Measurements from ENCODE around the gene FBXO11. TPM values are rescaled to one million over a fixed set of nuclear protein-coding genes. Genes with fewer than 3 reads are reported as not detected.
A peak's percentile ranks its signal among the peaks of the same experiment; 100 is the strongest.
"Not testable (repeated sequence)": the region's sequence is repeated elsewhere in the genome, so short reads cannot be mapped to it uniquely, and the experiment has no call there.

The FBXO11 gene
- total RNA-seq, 1 donor from 2014 or later: 69.2 TPM

GRCh38 chr2:47897883-47898731 lies 8.2 kb downstream of the FBXO11 start:
- peak in 1 of 2 donors; percentile 13 for DNase-seq (ENCODE audit: low read depth in 2 of 2)

- DNase-seq (ENCODE audit: low read depth in 2 of 2): not testable (repeated sequence)
Observed at GRCh38 chr2:47897191-47897882, 9.0 kb downstream of the FBXO11 start.

- no peak for DNase-seq (ENCODE audit: low read depth in 2 of 2)
Observed at GRCh38 chr2:47896450-47896968, 9.8 kb downstream of the FBXO11 start.

GRCh38 chr2:47893771-47894170 lies 12.5 kb downstream of the FBXO11 start:
- no peak for DNase-seq (ENCODE audit: low read depth in 2 of 2)

GRCh38 chr2:47892338-47892730 lies 14.0 kb downstream of the FBXO11 start:
- DNase-seq (ENCODE audit: low read depth in 2 of 2): no peak

GRCh38 chr2:47891369-47892337 lies 14.6 kb downstream of the FBXO11 start:
- no peak for DNase-seq (ENCODE audit: low read depth in 2 of 2)

DNA sequence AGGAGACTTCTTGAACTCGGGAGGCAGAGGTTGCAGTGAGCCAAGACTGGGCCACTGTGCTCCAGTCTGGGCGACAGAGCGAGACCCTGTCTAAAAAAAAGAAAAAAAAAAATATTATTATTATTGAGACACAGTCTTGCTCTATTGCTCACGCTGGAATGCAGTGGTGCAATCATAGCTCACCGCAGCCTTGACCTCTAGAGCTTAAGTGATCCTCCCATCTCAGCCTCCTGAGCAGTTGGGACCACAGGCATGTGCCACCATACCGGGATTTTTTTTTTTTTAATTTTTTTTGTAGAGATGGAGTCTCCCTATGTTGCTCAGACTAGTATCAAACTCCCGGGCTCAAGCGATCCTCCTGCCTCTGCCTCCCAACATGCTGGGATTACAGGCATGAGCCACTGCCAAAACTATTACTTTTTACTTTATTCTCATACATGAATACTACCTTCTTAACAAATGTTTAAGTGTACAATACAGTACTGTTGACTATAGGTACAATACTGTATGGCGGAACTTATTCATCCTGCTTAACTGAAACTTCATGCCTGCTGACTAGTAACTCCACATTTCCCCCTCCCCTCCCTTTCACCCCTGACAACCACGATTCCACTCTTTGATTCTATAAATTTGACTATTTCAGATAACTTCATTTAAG lies 15.5 kb downstream of the FBXO11 start:
- no peak for DNase-seq (ENCODE audit: low read depth in 2 of 2)

GRCh38 chr2:47888581-47889280 lies 17.6 kb downstream of the FBXO11 start:
- DNase-seq (ENCODE audit: low read depth in 2 of 2): no peak

GRCh38 chr2:47876912-47877311 lies 29.4 kb downstream of the FBXO11 start:
- DNase-seq (ENCODE audit: low read depth in 2 of 2): no peak

- no peak for DNase-seq (ENCODE audit: low read depth in 2 of 2)
Observed at GRCh38 chr2:47872941-47873340, 33.4 kb downstream of the FBXO11 start.

DNA sequence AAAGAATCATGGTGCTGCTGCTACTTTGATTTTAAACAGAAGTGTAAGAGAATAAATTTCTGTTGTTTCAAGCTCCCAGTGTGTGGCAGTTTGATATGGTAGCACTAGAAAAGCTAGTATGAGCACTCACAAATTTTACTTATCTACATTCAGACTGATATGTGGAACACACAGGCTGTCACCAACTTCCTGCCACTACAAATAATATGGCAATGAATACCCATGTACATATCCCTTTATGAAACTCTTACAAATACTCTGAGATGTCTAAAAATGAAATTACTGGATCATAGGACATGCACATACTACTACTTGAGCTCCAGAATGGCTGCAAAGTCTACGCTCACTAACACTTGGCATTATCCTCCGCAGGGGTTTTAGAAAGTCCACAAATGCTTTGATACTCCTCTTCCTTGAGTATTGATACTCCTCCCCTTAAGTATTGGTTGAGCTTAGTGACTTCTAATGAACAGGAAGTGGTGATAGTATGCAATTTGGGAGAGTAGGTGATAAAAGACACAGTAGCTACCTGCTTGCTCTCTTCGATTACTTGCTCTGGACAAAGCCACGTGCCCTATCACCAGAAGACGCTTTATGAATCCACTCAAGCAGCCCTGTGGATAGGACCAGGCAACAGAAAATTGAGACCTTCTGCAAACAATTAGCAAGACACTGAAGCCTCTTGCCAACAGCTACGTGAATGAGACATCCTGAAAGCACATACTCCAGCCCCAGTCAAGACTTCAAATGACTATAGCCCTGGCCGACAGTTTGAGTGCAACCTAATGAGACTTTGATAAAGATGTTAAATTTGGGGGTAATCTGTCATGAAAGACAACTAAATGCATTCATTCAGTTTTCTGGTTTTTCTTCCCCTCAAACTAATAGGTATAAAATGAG lies 35.4 kb downstream of the FBXO11 start:
- DNase-seq (ENCODE audit: low read depth in 2 of 2): no peak

DNA sequence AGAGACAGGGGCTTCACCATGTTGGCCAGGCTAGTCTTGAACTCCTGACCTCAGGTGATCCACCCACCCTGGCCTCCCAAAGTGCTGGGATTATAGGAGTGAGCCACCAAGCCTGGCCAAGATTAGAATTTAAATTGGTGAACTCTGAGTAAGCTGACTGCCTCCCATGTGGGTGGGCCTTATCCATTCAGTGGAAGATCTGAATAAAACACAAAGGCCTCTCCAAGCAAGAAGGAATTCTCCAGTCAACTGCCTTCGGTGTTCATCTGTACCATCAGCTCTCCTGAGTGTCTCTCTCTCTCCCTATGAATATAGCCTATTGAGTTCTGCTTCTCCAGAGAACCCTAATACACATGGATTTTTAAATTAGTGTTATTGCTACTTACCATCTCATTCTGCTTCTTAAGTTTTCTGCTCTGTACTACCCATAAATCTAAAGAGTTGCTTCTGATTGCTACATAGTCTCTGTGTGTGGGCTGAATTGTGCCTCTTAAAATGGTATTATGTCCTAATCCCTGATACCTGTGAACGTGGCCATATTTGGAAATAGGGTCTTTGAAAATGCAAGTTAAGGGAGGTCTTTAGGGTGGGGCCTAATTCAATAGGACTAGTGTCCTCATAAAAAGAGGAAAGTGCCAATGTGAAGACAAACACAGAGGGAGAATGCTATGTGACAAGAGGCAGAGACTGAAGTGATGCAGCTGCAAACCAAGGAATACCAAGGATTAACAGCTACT lies 36.3 kb downstream of the FBXO11 start:
- DNase-seq (ENCODE audit: low read depth in 2 of 2): peak in 1 of 2 donors; percentile 11

DNA sequence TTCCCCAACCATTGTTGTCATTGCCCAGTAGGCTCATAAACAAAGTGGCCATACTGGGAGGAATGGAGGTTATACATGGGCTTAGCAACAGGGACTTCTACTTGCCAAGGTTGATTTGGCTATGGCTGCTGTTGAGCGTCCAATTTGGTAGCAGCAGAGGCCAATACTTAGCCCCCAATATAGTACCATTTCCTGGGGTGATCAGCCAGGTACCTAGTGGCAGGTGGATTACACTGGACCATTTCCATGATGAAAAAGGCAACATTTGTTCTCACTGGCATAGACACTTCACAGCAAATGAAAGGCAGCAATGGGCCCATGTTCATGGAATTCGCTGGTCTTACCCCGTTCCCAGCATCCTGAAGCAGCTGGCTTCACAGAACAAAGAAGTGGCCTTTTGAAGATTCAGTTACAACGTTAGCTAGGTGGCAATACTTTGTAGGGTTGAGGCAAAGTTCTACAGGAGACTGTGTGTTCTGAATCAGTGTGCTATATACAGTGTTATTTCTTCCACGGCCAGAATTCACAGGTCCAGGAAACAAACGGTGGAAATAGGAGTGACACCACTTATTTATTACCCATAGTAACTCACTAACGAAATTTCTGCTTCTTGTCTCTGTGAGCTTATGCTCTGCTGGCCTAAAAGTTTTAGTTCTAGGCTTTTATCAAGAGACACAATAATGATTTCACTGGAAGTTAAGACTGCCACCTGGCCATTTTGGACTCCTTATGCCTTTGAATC lies 37.5 kb downstream of the FBXO11 start:
- peak; percentile 72 to 75 for DNase-seq (ENCODE audit: low read depth in 2 of 2)

GRCh38 chr2:47867205-47867604 lies 39.1 kb downstream of the FBXO11 start:
- peak; percentile 97 to 98 for DNase-seq (ENCODE audit: low read depth in 2 of 2)

DNA sequence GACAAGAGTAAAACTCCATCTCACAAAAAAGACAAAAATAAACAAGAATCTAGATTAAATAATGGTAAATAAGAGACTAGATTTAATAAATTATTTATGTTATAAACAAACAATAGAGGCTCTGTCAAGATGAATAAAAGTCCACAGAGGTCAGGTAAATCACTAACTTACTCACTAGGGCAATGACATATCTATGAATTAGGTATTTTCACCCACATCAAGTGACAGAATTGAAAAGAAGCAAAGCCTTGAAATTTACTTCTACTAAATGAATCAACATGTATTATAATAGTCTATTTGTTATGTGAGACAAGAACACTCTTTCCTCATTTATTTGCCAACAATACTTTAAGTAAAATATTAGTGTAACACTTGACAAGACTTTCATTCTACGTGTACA lies 41.7 kb downstream of the FBXO11 start:
- DNase-seq (ENCODE audit: low read depth in 2 of 2): no peak

GRCh38 chr2:47862949-47863348 lies 43.3 kb downstream of the FBXO11 start:
- DNase-seq (ENCODE audit: low read depth in 2 of 2): no peak

DNA sequence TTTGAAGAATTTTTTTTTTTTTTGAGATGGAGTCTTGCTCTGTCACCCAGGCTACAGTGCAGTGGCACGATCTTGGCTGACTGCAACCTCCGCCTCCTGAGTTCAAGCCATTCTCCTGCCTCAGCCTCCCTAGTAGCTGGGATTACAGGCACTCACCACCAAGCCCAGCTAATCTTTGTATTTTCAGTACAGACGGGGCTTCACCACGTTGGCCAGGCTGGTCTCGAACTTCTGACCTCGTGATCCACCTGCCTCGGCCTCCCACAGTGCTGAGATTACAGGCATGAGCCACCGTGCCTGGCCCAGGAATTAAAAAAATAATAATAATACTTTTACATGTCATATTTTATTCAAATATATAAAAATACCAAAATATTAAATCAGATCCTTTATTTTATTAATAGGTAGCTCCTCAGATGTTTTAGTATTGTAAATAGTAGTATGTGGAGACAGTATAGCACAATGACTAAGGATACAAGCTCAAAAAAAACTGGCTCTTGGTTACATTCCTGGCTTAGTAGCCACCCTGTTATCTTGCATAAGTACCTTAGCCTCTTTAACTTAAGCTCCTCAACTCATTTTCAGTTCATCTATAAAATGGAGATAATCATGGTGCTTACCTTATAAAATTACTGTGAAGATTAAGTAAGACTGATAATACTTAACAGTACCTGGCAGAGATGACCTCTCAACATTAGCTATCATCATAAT lies 53.1 kb downstream of the FBXO11 start:
- DNase-seq (ENCODE audit: low read depth in 2 of 2): not testable (repeated sequence)

Data from dermis microvascular lymphatic vessel endothelial cell (primary cell).